Endothelial cell of umbilical vein (primary cell): ENCODE measurements around the gene CALN1. TPM values are rescaled to one million over a fixed set of nuclear protein-coding genes. Genes with fewer than 3 reads are reported as not detected.

ENCODE experiments used
- BruUV-seq: library from RNA; stranded (reverse); fragments of 400-500 nt; replicated peaks from 2 replicates; lab custom pipeline; 2021; lab: Mats Ljungman, UMichigan
- CTCF ChIA-PET: fragments of 300-600, 350-600 bp; sonication (Branson Sonifier 250); formaldehyde crosslinking; loops from one replicate; lab custom pipeline; 2021; ENCODE audit warnings: antibody characterized with exemption, inconsistent platforms; lab: Charles Lee
- POLR2A ChIA-PET: fragments of 300-600, 350-600 bp; sonication (Branson Sonifier 250); formaldehyde crosslinking; loops from one replicate; lab custom pipeline; 2021; ENCODE audit warnings: antibody characterized with exemption, inconsistent platforms; lab: Charles Lee
- DNase-seq: peaks from one replicate; pipeline ENCODE4 v3.0.0-alpha.2; 2011; ENCODE audit warnings: low read depth, low spot score
- FAIRE-seq: peaks from 2 replicates; lab custom pipeline; 2011; peaks lifted over from hg19 to GRCh38; lab: Jason Lieb, UNC
- H2AFZ ChIP-seq: 2 replicates; pipeline ENCODE4 v1.6.0; 2012; ENCODE audit warnings: low read depth, low read length, control low read depth, inconsistent platforms
- H3K27ac ChIP-seq: 2 replicates; pipeline ENCODE4 v1.5.1; 2011; ENCODE audit warnings: low read depth, mild to moderate bottlenecking, control low read depth, low read length, moderate library complexity; ENCODE audit not compliant: insufficient read depth
- H3K27me3 ChIP-seq, 2 experiments: 2 replicates each; pipeline versions ENCODE4 v1.6.0 to v1.6.1; 2011; ENCODE audit warnings: low read length in 2 of 2, mixed read lengths in 1 of 2; ENCODE audit not compliant: control insufficient read depth in 2 of 2, insufficient read depth in 2 of 2
- H3K36me3 ChIP-seq, 2 experiments: 2 replicates in 1 of 2; 3 replicates in 1 of 2; pipeline ENCODE4 v1.5.1; 2011; ENCODE audit warnings: low read length in 2 of 2, mild to moderate bottlenecking in 1 of 2, moderate library complexity in 1 of 2; ENCODE audit not compliant: control insufficient read depth in 2 of 2, insufficient read depth in 2 of 2; ENCODE audit errors: extremely low read depth in 1 of 2
- H3K4me1 ChIP-seq: 3 replicates; pipeline ENCODE4 v1.5.1; 2011; ENCODE audit warnings: mild to moderate bottlenecking, low read length; ENCODE audit not compliant: control insufficient read depth, insufficient read depth; ENCODE audit errors: extremely low read depth
- H3K4me2 ChIP-seq: 2 replicates; pipeline ENCODE4 v1.6.1; 2011; ENCODE audit warnings: low read length, control low read depth, mixed read lengths; ENCODE audit not compliant: insufficient read depth
- H3K4me3 ChIP-seq, 3 experiments: fragments of 200-600 bp in 1 of 3; sonication (generic), shearing (Covaris generic) in 1 of 3; replicated peaks in 1 of 3; 2 replicates each; pipeline ENCODE4 v1.5.1; 2011 to 2016; ENCODE audit warnings: control low read depth in 3 of 3, low read length in 3 of 3, mild to moderate bottlenecking in 2 of 3, inconsistent platforms in 1 of 3, low read depth in 1 of 3, moderate library complexity in 1 of 3; ENCODE audit not compliant: insufficient read depth in 1 of 3
- H3K79me2 ChIP-seq: 2 replicates; pipeline ENCODE4 v1.6.0; 2012; ENCODE audit warnings: low read length, inconsistent platforms; ENCODE audit not compliant: control insufficient read depth, insufficient read depth
- H3K9ac ChIP-seq: replicated peaks from 2 replicates; pipeline ENCODE3; 2011; ENCODE audit warnings: low read length, control low read depth; ENCODE audit not compliant: insufficient read depth; ENCODE audit errors: extremely low read depth
- H3K9me1 ChIP-seq: replicated peaks from 3 replicates; pipeline ENCODE4 v1.6.0; 2011; ENCODE audit warnings: mild to moderate bottlenecking, low read length; ENCODE audit not compliant: control insufficient read depth, insufficient read depth; ENCODE audit errors: extremely low read depth
- H3K9me3 ChIP-seq: replicated peaks from 2 replicates; pipeline ENCODE4 v1.5.1; 2012; ENCODE audit warnings: low read length, inconsistent platforms; ENCODE audit not compliant: control insufficient read depth, insufficient read depth
- H4K20me1 ChIP-seq: replicated peaks from 2 replicates; pipeline ENCODE3; 2011; ENCODE audit warnings: mild to moderate bottlenecking, low read length; ENCODE audit not compliant: control insufficient read depth, insufficient read depth; ENCODE audit errors: extremely low read depth
- EZH2 ChIP-seq: IDR thresholded peaks from 2 replicates; pipeline ENCODE4 v1.6.1; 2012; ENCODE audit warnings: borderline replicate concordance, low read depth, mild to moderate bottlenecking, moderate library complexity, low read length, inconsistent platforms; ENCODE audit not compliant: severe bottlenecking
- FOS ChIP-seq: IDR thresholded peaks from 2 replicates; pipeline ENCODE4 v1.6.1; 2011; ENCODE audit warnings: mild to moderate bottlenecking, low read length, moderate library complexity, borderline replicate concordance; ENCODE audit not compliant: insufficient read depth
- GATA2 ChIP-seq: IDR thresholded peaks from 2 replicates; pipeline ENCODE4 v1.7.0; 2011; ENCODE audit warnings: low read depth, mild to moderate bottlenecking, moderate library complexity, mixed read lengths, low read length; ENCODE audit not compliant: insufficient read length, insufficient read depth
- JUN ChIP-seq: IDR thresholded peaks from 2 replicates; pipeline ENCODE4 v1.6.1; 2011; ENCODE audit warnings: borderline replicate concordance, low read depth; ENCODE audit not compliant: insufficient read length, insufficient read depth
- MYC ChIP-seq: IDR thresholded peaks from one replicate; pipeline ENCODE4 v1.6.1; 2011; ENCODE audit warnings: mild to moderate bottlenecking, low read depth, low read length
- POLR2A ChIP-seq: IDR thresholded peaks from 2 replicates; pipeline ENCODE4 v1.6.1; 2012; ENCODE audit warnings: low read depth, mild to moderate bottlenecking, control low read depth, low read length
- POLR2AphosphoS5 ChIP-seq: IDR thresholded peaks from 2 replicates; pipeline ENCODE4 v1.6.1; 2012; ENCODE audit warnings: low read depth, mild to moderate bottlenecking, control low read depth, low read length, moderate library complexity; ENCODE audit not compliant: insufficient read depth
- dilution Hi-C: fragments of 300-500 bp; cut with MboI; formaldehyde crosslinking; loops from one replicate; pipeline ENCODE4 v1.15.0; 2019; ENCODE audit warnings: low sequenced_read_pairs; ENCODE audit not compliant: extremely low pct_ligation_motif_present
- intact Hi-C: fragments of 100-400 bp; cut with micrococcal nuclease; formaldehyde crosslinking; loops from one replicate; pipeline ENCODE4 v1.10.0; 2022
- polyA plus RNA-seq, 4 experiments: library from polyadenylated mRNA; depleted of rRNA in 3 of 4; stranded (reverse) in 3 of 4; unstranded in 1 of 4; fragments of >200 nt; gene quantifications; 2 replicates each; pipeline versions ENCODE4 v1.2.1 to v1.2.3, GENCODE V29; 2011 to 2012; ENCODE audit warnings: missing spikeins in 1 of 4
- total RNA-seq: library from RNA; stranded (reverse); gene quantifications from 2 replicates; pipeline ENCODE4 v1.2.3, GENCODE V29; 2021
- TF ChIP-seq, protein P1 (sequence below): IDR thresholded peaks from 2 replicates; pipeline ENCODE4 v1.6.1; 2011; ENCODE audit not compliant: insufficient read depth, insufficient read length
- TF ChIP-seq, protein P2 (sequence below), 2 donors: IDR thresholded peaks; 1 replicate in 1 of 2; 2 replicates in 1 of 2; pipeline ENCODE4 v1.5.1; 2011; ENCODE audit warnings: low read length in 2 of 2, mild to moderate bottlenecking in 2 of 2, moderate library complexity in 2 of 2, control low read depth in 1 of 2, inconsistent platforms in 1 of 2, low read depth in 1 of 2; ENCODE audit not compliant: insufficient read depth in 1 of 2; ENCODE audit errors: extremely low read depth in 1 of 2

The CALN1 gene
- total and polyA plus RNA-seq, 2 donors (not counting 3 experiments of a cell fraction or from before 2014, with no cell fraction given): not detected

DNA sequence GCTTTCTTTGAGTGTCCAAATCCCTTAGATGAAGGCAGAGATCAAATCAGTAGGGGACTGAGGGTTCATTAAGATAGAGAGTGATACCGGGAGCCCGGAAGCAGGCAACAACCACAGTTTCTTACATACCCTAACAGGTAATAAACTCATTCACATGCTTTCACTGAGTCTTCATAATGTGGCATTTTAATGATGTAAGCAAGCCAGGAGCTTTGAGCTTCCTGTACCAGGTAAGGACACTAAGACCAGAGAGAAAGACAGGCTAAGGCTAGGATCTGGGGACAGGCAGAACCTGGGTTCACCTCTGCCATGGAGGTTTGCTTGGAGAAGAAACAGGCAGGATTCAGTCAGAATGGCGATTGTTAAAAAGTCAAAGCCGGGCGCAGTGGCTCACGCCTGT is 661.8 kb downstream of the CALN1 start:
- CTCF ChIA-PET: no interaction called here
- TF ChIP-seq, protein P1, sequence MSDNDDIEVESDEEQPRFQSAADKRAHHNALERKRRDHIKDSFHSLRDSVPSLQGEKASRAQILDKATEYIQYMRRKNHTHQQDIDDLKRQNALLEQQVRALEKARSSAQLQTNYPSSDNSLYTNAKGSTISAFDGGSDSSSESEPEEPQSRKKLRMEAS: no peak
- TF ChIP-seq, protein P2, sequence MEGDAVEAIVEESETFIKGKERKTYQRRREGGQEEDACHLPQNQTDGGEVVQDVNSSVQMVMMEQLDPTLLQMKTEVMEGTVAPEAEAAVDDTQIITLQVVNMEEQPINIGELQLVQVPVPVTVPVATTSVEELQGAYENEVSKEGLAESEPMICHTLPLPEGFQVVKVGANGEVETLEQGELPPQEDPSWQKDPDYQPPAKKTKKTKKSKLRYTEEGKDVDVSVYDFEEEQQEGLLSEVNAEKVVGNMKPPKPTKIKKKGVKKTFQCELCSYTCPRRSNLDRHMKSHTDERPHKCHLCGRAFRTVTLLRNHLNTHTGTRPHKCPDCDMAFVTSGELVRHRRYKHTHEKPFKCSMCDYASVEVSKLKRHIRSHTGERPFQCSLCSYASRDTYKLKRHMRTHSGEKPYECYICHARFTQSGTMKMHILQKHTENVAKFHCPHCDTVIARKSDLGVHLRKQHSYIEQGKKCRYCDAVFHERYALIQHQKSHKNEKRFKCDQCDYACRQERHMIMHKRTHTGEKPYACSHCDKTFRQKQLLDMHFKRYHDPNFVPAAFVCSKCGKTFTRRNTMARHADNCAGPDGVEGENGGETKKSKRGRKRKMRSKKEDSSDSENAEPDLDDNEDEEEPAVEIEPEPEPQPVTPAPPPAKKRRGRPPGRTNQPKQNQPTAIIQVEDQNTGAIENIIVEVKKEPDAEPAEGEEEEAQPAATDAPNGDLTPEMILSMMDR (IDR thresholded peaks at IDR 0.05; ENCODE audit: extremely low read depth in 1 of 2, insufficient read depth in 1 of 2, low read depth in 1 of 2, low read length in 2 of 2): no peak
- Histone ChIP-seq H3K4me2 (no peak overlapping the region), H2AFZ (no peak overlapping the region), H3K27ac (no peak overlapping the region), H3K4me3 (no peak overlapping the region), H3K79me2 (no peaks in the 10 kb centered on the region), H3K9me3 (no peaks in the 10 kb centered on the region), H3K4me1 (no peaks in the 10 kb centered on the region), H3K36me3 (no peaks in the 10 kb centered on the region), H4K20me1 (no peaks in the 10 kb centered on the region), H3K9me1 (no peaks in the 10 kb centered on the region), H3K27me3 (no peaks in the 10 kb centered on the region), H3K9ac (no peak overlapping the region)
- intact Hi-C loops: loop anchor here (10.0 kb wide), 1 partner anchor 1035 kb away; no protein-coding TSS in a partner anchor
- FAIRE-seq (no peak), DNase-seq (no peak)
- dilution Hi-C loops: no loop called here
- BruUV-seq: no TSS peak
- POLR2A ChIA-PET: no interaction called here

DNA sequence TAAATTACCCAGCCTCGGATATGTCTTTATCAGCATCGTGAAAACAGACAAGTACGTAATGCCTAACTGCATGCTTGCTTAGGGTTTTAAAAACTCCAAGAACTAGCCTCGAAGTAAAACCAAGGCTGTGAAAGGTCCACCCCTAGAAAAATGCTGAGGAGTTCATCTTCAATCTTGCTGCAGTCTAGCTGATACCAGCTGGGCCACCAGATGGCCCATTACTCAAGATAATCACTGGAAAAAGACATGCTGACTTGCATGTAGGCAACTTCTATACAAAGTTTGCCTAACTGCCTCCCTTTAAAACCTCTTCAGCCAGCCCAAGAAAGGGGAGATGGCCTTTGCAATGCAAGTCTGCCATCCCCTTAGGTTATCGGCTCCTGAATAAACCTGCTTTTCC is 666.1 kb downstream of the CALN1 start:
- Histone ChIP-seq H3K36me3 (no peaks in the 10 kb centered on the region), H4K20me1 (no peaks in the 10 kb centered on the region), H3K4me3 (no peak overlapping the region), H3K27me3 (no peaks in the 10 kb centered on the region), H3K27ac (no peak overlapping the region), H3K9me1 (no peaks in the 10 kb centered on the region), H3K79me2 (no peaks in the 10 kb centered on the region), H3K9ac (no peak overlapping the region), H3K4me2 (no peak overlapping the region), H2AFZ (no peak overlapping the region), H3K4me1 (no peaks in the 10 kb centered on the region), H3K9me3 (no peaks in the 10 kb centered on the region)
- TF ChIP-seq EZH2 (no peak), MYC (no peak), GATA2 (no peak), POLR2AphosphoS5 (no peak), FOS (no peak), JUN (no peak), POLR2A (no peak)
- TF ChIP-seq, protein P1: no peak
- TF ChIP-seq, protein P2 (IDR thresholded peaks at IDR 0.05; ENCODE audit: extremely low read depth in 1 of 2, insufficient read depth in 1 of 2, low read depth in 1 of 2, low read length in 2 of 2): no peak
- no TSS peak for BruUV-seq
- CTCF ChIA-PET: no interaction called here
- intact Hi-C loops (no loop called here), dilution Hi-C loops (no loop called here)
- no peak for DNase-seq
- POLR2A ChIA-PET: no interaction called here
- FAIRE-seq: no peak
